ENCODE measurements around the gene USPL1.

DNA sequence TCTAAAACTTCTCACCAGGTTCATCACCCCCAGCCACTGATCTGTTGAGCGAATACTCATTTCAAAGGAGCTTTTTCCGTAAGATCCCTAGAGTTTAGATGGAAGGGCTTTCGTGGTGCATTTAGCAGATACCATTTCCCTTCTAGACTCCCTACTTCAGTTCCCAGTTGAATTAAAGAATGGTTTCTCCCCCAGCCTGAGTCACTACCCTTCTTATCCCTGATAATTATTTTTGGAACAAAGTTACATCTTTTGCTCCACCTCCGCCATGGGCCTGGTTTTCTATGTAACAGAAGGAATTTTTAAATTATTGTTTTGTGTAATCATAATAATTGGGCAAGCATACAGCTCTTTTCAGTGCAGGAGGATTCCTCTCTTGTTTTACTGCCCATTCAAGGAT is 22.0 kb downstream of the USPL1 start:
- TF ChIP-seq EZH2 (IDR thresholded peaks at IDR 0.05; ENCODE audit: borderline replicate concordance, insufficient read depth, low read length, poor library complexity, severe bottlenecking), result no peak
- TF ChIP-seq, protein P1, sequence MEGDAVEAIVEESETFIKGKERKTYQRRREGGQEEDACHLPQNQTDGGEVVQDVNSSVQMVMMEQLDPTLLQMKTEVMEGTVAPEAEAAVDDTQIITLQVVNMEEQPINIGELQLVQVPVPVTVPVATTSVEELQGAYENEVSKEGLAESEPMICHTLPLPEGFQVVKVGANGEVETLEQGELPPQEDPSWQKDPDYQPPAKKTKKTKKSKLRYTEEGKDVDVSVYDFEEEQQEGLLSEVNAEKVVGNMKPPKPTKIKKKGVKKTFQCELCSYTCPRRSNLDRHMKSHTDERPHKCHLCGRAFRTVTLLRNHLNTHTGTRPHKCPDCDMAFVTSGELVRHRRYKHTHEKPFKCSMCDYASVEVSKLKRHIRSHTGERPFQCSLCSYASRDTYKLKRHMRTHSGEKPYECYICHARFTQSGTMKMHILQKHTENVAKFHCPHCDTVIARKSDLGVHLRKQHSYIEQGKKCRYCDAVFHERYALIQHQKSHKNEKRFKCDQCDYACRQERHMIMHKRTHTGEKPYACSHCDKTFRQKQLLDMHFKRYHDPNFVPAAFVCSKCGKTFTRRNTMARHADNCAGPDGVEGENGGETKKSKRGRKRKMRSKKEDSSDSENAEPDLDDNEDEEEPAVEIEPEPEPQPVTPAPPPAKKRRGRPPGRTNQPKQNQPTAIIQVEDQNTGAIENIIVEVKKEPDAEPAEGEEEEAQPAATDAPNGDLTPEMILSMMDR (IDR thresholded peaks at IDR 0.05; ENCODE audit: poor library complexity, severe bottlenecking), result no peak

Data from neural cell (in vitro differentiated cells).